GM19328 (cell line): ENCODE data around the gene EXOC3L4.

Experiments
- ATAC-seq: cut with Tn5 transposase; IDR thresholded peaks from one replicate; pipeline ENCODE4 v1.9.1; 2021; ENCODE audit warnings: mild to moderate bottlenecking, moderate library complexity; ENCODE audit not compliant: unreplicated experiment

EXOC3L4 gene

DNA sequence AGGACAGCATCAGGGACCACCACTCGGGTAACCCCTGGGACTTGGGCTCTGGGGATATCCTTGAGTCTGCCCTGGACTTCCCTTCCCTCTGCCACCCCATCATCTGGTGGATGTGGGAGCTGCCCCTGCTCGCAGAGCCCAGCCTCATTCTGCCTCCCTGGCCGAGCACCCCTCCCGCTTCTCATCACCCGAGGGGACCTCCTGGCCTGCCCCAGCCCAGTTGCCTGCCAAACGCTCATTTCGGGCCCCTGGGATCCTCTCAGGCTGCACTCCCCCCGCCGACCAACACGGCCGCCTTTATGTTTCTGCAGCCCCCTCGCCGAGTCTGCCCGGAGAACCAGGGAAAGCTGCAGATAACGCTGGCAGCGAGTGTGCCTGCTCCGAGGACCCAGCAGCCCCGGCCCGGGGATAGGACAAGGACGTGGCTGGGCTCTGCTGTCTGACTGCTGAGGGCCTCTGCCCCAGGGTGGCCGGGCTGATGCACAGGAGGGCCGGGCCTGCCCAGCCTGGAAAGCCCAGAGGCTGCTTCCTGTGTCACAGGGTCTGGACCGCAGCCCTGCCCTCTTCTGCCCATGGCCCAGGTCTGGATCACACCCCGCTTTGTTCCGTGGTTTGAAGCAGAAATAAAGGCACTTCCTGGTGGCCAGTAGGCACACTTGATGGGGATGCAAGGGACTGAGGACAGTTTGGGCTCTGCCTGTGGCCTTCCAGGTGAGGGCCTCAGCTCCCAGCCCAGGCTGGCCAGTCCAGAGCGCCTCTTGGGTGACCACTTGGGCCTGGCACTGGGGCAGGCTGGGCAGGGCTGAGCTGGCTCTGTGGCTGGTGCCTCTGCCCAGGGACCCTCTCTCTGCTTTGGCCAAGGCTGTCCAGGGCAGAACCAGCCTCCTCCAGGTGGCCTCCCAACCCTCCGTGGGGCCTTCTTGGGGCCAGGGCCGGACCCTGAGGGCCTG, 4.9 kb upstream of the EXOC3L4 start:
- ATAC-seq, result no peak

DNA sequence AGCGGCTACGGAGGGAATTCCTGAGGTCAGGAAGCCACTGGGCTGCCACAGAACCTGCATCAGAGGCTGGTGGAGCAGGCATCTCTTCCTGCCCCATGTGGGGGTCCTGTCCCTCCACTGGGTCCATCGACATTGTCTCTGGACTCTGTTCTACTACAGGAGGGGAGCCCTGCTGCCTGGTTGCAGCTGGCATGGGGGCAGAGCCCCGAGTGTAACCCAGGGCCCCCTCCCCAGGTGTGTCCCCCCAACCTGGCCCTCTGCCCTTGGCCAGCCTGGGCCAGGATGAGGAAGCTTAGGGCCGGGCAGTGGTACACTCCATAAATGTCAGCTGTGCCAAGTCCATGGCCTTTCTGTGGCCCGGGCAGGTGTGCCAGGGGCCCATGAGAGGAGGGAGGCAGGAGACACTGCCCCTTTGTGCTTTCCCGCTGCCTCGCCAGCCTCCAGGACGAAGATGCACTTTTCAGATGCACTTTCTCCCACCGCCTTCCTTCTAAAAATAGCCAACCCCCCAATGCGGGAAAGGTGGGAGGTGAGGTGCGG, 4.0 kb upstream of the EXOC3L4 start:
- ATAC-seq, result no peak

DNA sequence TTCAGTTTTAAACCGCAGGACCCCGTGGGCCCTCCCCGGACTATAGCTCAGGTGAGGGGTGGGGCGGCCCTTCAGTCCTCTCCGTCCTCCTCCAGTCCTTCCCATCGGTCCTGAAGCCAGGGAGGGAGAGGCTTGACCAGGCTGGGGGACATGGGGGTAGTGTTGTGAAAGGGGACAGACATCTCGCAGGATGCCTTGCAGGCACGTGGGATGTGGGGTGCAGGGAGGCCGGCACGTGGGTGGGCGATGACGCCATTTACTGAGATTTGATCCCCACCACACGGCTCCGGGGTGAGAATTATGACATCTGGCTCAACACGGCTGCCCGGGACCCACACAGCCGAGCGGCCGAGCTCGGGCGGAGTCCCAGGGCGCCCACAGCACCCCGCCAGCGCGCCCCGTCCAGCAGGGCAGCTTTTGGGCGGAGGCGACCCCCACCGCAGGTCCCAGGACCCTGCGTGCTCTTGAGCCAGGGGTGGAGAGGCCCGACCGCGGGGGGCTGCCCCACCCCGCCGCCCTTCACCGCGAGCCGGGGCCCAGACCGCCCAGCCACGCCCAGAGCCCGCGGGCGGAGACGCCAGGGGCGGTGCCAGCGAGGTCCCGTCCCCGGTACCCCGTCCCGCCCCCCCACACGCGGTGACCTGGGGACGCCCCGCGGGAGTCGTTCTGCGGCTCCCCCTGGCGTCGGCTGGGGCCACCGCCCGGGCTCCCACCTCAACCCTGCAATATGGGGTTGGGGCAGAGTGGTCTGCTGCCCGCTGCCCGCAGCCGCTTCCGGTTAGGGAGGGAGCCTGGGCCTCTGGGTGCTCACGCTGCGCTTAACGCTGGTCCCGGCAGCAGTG, 3.3 kb upstream of the EXOC3L4 start:
- ATAC-seq, result no peak

DNA sequence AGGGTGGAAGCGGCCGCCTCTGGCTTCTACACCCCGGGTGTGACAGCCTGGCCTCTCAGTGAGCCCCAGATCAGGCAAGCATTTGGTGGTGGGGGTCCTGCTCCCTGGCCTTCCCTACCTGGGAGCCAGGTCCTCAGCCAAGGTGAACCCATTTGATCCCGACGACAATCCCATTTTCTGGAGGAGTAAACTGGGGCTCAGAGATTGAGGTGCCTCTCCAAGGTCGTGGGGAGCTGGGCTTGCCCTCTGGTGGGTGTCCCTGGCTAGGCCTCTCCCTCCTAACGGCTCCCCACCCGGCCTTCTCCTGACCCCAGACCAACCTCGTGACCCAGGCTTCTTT, 2.7 kb upstream of the EXOC3L4 start:
- ATAC-seq, result no peak

DNA sequence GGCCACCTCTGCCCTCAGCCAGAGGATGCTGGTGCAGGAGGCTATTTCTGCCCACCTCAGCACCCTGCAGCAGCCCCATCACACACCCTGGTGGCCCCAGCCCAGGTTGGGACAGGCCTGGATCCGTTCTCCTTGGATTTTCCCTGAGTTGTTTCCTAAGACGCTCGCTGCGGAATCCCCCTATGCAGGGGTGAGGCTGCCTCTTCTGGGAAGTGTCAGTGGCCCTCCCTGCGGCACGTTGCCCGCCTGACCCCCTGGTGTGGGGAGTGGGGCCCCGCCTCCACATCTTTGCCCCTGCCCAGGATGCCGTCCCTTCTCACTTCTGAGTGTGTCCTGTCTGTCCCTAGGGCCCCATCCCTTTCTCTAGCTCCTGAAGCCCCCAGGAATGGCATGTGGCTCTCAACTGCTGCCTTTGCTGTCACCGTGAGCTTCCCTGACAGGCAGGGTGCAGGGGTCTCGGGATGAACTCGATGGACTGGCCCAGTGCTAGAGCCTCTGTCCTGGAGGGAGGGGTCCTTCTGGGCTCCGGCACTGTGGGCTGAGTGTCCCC, 594 bp upstream of the EXOC3L4 start:
- no peak for ATAC-seq

DNA sequence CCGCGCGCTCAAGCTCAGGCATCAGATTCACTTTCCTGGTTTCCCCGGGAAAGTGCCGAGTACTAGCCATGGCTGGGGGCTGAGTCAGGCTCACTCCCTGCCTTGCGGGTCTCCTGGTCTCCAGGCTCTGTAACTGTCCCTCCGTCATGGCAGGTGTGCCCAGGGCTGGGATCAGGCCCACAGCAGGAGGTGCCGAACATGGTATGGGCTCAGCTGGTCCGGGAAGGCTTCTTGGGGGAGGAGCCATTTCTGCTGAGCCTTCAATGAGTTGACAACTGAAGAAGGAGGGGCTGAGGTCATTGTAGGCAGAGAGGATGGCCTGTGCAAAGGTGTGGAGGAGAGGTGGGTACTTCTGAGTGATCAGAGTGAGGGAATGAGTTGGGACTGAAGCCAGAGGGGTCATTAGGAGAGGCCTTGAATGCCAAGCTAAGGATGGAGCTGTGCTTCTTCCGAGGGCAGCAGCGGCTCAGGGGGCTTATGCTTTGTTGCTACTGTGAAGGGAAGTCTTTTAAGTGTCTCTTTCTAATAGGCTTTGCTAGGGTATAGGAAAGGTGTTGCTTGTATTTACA, 769 bp downstream of the EXOC3L4 start:
- no peak for ATAC-seq

DNA sequence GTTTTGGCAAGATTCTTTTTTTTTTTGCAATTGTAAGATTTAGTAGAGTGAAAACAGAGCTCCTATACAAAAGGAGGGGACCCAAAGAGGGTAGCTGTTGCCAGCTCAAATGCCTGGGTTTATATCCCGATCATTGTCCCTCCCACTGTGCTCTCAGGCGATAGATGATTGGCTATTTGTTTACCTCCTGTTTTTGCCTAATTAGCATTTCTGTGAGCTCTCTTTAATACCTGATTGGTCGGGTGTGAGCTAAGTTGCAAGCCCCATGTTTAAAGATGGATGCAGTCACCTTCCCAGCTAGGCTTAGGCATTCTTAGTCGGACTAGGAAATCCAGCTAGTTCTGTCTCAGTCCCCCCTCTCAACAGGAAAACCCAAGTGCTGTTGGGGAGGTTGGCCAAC, 1.9 kb downstream of the EXOC3L4 start:
- ATAC-seq, result no peak

DNA sequence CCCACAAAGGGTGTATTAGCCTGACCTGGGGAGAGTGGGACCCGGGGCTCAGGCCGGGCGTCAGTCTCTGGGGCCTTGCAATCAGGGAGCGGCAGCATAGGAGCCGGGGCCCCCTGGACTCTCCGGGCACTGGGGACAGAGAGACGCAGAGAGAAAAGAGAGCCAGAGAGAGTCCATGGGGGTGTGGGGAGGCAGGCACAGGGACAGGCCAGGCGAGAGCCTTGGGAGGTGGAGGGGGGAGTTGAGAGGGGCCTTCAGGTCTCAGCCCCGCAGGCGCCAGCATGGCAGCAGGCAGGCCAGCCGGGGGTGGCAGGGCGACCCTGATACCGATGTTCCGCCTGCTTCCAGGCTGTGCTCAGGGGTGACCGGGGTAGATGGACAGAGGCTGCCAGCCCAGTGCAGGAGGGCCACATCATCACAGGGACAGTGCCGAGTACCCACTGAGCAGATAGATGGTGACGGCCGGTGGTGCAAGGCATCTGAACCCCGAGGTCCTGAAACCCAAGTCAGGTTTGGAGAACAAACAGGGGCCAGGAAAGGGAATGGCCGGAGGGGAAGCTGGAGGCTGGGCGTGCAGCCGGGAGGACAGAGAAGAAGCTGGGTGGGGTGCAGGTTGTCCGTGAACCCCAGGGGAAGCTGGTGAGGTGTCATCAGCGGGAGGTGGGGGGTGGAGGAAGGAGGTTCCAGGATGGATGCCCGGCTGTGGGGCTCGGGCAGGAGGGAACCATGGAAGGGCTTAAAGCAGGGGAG, 2.9 kb downstream of the EXOC3L4 start:
- ATAC-seq, result no peak

DNA sequence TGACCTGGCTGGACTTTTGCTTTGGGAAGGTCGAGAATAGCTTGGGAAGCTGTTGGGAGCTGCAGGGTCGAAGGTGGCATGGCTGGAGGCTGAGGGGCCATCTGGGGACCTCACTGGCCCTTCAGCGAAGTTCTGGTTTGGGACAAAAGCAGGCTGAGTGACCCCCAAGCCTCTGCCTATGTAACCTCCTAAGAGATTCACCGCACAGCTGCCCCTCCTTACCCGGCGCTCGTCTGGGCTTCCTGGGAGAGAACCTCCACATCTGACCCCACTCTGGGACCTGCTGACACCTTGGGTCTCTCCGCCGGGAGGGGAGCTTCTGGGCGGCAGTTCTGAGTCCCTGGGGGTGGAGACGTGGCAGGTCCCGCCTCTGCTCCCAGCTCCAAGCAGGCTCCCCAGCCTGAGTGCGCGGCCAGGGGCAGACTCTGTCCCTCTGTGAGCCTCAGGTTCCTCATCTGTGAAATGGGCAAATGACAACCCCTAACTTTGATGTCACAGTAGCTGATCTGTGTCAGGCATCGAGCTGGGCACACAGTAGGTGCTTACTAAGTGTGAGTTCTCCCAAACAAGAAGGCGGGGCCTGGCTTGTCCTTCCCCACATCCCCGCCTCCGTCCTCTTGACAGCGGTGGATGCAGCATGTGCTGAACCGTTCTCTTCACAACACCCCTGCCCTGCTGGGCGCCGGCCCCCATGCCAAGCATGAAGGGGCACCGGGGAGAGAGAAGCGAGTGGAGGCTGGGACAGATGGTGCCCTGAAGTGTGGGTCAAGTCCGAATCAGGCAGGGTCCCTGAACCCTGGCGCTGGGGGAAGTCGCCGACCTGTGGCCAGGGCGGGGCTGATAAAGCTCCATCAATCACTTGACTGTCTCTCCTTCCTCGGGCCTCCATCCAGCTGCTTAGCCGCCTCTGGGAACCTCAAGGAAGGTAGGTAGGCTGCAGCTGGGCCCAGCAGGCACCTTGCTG, 3.8 kb downstream of the EXOC3L4 start:
- no peak for ATAC-seq

DNA sequence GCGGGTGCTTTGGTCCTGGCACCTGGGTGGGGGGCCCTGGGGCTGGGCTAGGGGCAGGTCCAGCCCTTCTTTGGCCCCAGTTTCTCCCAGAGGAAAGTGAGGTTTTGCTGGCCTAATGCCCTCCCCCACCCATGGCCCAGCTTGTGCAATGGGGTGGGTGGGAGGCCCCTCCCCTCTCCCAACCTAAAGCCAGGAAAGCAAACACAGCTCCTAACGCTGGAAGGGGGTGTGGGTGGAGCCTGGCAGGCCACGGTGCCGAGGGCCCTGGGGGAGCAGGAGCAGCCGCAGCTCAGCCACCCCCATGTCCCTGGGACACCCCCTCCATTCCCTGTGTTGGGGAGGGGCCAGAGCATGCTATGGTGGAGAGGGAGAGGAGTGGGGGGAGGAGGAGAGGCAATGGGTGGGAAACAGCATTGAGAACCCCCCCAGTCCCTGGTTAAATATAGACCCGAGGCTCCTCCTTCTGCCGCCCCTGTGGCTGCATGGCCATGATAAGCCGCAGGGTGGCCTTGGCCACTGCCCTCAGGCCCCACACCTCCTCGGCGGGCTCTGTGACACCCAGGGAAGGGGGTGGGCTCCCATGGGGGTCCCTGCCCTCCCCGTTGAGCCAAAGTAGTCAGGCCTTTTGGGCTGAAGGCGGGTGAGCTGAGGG, 4.7 kb downstream of the EXOC3L4 start:
- ATAC-seq, result no peak

DNA sequence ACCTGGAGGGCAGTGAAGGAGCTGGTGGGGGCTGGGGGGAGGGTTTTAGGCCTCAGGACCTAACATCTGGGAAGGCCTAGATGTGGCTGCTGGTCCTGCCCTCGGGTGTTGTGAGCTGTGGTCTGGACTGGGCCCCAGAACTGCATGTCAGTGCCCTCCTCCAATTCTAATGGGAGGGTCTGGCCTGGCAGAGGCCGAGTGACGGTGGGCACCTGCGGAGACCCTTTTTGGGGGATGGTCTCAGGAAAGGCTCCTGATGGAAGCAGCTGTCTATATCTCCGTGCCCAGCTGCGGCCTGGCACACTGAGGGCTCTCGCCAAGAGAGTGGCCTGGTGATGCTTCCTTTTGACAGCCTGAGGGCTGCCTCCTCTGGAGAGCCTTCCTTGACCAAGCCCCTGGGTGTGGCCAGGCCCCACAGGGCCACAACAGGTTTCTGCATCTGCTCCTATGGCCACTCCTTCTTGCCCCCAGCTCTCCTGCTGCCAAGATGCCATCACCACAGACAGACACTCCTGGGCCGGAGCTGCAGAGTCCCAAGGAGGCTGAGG, 5.3 kb downstream of the EXOC3L4 start:
- ATAC-seq, result no peak

DNA sequence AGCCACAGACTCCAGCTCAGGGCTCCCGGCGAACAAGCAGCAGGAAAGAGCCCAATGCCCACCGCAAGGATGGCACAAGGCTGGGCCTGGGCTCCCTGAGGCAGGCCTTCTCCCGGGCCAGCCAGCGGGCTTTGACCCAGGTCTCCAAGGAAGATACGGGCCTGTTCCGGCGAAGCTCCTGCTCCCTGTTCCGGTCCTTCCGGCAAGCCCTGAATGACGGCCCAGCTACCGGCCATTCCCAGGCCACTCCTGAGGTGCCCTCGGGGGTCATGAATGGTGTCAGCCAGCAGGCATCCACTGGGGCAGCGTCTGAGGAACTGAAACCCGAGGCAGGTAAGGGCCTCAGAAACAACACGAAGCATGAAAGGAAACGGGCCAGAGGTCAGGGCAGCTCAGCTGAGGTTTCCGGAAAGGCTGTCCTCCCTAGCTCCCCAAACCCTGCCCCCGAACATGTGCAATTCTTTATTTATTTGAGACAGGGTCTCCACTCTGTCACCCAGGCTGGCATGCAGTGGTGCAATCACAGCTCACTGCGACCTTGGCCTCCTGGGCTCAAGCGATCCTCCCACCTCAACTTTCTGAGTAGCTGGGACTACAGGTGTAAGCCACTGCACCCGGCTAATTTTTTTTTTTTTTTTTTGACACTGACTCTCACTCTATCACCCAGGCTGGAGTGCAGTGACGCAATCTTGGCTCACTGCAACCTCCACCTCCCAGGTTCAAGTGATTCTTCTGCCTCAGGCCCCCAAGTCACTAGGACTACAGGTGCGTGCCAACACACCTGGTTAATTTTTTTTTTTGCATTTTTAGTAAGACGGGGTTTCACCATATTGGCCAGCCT, 6.0 kb downstream of the EXOC3L4 start:
- no peak for ATAC-seq

DNA sequence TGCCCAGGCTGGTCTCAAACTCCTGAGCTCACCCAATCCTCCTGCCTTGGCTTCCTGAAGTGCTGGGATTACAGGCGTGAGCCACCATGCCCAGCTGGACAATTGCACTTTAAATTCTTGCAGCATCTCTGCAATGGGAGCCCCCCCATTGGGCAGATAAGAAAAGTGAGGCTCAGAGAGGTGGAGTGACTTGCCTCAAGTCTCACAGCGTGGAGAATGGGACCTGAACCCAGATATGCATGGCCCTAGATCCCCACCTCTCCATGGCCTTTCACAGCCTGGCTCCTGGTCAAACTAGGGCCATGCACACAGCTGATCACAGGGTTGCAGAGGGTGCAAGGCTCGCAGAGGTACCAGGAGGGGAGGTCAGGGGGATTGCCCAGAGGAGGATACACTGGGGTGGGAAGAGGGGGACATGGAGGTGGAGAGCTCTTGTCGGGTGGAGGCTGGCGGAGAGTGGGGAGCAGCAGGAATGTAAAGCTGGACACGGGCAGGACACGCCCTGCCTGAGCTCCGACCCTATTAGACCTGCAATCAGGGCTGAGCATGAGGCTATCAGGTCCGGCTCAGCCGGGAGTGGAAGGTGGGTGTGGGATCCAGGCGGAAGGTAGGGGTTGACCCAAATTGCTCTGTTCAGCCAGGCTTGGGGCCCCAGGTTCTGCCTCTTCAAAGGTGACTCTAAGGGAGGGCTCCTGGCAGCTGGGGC, 6.9 kb downstream of the EXOC3L4 start:
- ATAC-seq, result no peak

DNA sequence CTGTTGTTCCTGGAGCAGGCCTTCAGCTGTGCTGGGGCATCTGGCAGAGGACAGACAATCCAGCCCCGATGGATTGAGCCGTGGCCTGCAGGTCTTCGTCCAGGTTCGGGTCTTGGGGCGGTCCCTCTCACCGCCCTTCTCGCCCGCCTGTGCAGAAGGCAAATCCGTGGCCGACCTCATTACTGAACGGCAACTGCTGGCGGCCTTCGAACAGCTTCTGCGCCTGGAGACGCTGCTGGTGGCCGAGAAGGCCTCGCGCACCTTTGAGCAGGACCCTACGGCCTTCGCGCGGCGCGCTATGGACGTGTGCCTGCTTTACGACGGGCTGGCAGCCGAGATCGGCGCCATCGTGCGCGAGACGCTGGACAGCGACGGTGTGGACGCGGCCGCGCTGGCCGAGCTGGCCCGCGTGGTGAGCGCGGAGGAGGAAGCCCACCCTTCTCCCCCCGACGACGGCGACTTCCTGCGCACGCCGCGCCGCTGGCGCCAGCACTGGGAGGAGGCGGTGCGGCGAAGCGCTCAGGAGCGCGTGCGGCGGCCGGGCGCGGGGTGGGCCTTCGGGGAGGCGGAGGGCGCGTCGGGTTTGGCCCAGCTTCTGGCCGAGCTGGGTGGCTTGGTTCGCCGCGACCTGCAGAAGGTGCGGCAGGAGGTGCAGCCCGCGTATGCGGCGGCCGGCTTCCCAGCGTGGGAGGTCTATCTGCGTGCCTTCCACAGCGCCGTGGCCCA, 7.6 kb downstream of the EXOC3L4 start:
- no peak for ATAC-seq

DNA sequence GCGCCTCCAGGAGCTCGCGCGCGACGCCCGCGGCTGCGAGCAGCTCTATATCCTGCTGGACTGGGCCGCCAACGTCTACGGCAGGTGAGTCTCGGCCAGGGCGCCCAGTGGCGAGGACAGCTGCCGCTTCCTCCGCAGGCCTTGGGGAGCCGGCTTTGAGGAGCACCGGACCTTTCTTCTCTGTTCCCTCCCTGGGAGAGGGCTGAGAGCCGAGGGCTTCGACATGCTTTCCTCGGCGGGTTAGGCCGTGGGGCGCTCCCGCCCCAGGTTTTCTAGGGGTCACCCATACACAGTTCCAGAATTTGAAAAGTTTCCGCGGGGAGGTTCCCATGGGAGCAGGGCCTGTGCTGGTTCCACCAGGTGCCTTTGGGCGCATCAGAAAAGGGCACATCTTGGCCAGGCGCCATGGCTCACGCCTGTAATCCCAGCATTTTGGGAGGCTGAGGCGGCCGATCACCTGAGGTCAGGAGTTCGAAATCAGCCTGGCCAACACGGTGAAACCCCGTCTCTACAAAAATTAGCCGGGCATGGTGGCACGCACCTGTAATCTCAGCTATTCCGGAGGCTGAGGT, 8.2 kb downstream of the EXOC3L4 start:
- ATAC-seq, result no peak
